H1 (cell line): ENCODE data around the gene WNT3A. TPM values are rescaled to one million over a fixed set of nuclear protein-coding genes. Genes with fewer than 3 reads are reported as not detected.

Experiments
- CTCF ChIA-PET: fragments of 300-600 bp; sonication (Branson Sonifier 250); formaldehyde crosslinking; loops from one replicate; lab custom pipeline; 2021; ENCODE audit not compliant: partially characterized antibody; lab: Charles Lee
- POLR2A ChIA-PET: fragments of 300-600 bp; sonication (Branson Sonifier 250); formaldehyde crosslinking; loops from one replicate; lab custom pipeline; 2021; ENCODE audit warnings: inconsistent platforms; ENCODE audit not compliant: partially characterized antibody; lab: Charles Lee
- DNase-seq, 2 experiments: peaks; one replicate each; pipeline versions ENCODE4 v3.0.0 to v3.0.0-alpha.2; 2010 to 2022; ENCODE audit warnings: low spot score in 2 of 2, low read depth in 1 of 2, mixed read lengths in 1 of 2
- FAIRE-seq: peaks from 2 replicates; lab custom pipeline; 2011; peaks lifted over from hg19 to GRCh38; lab: Jason Lieb, UNC
- H2AFZ ChIP-seq: 2 replicates; pipeline ENCODE4 v1.8.1; 2012; ENCODE audit warnings: low read length, inconsistent platforms
- H2AK5ac ChIP-seq: 2 replicates; pipeline ENCODE4 v1.6.1; 2013; ENCODE audit warnings: low read depth, low read length
- H2BK120ac ChIP-seq: replicated peaks from 2 replicates; pipeline ENCODE3; 2013; ENCODE audit warnings: low read depth, low read length, inconsistent platforms
- H2BK12ac ChIP-seq: 2 replicates; pipeline ENCODE4 v1.6.1; 2013; ENCODE audit warnings: low read depth, low read length
- H2BK15ac ChIP-seq: 2 replicates; pipeline ENCODE4 v1.6.1; 2013; ENCODE audit warnings: low read length
- H2BK20ac ChIP-seq: 2 replicates; pipeline ENCODE4 v1.6.1; 2013; ENCODE audit warnings: low read length
- H2BK5ac ChIP-seq: 2 replicates; pipeline ENCODE4 v1.6.1; 2013; ENCODE audit warnings: low read depth, low read length
- H3K14ac ChIP-seq: 2 replicates; pipeline ENCODE4 v1.6.1; 2013; ENCODE audit warnings: inconsistent platforms; ENCODE audit not compliant: insufficient read length
- H3K18ac ChIP-seq: 2 replicates; pipeline ENCODE4 v1.6.1; 2013; ENCODE audit warnings: low read length; ENCODE audit errors: extremely low read depth
- H3K23ac ChIP-seq: 2 replicates; pipeline ENCODE4 v1.6.1; 2013; ENCODE audit warnings: inconsistent platforms; ENCODE audit not compliant: insufficient read length
- H3K23me2 ChIP-seq: 2 replicates; pipeline ENCODE4 v1.6.1; 2013; ENCODE audit warnings: low read depth, low read length
- H3K27ac ChIP-seq: 2 replicates; pipeline ENCODE4 v1.6.1; 2011; ENCODE audit warnings: low read depth, low read length, inconsistent platforms
- H3K27me3 ChIP-seq, 4 experiments: replicated peaks in 1 of 4; 1 replicate in 1 of 4; 2 replicates in 3 of 4; pipeline versions ENCODE4 v1.6.1 to v1.8.1; 2011 to 2013; ENCODE audit warnings: low read length in 3 of 4, mild to moderate bottlenecking in 3 of 4, inconsistent platforms in 2 of 4, mixed read lengths in 2 of 4, moderate library complexity in 1 of 4; ENCODE audit not compliant: control insufficient read depth in 3 of 4, insufficient read depth in 3 of 4; ENCODE audit errors: extremely low read depth in 1 of 4
- H3K36me3 ChIP-seq, 4 experiments: 2 replicates each; pipeline versions ENCODE4 v1.6.1 to v1.8.1; 2011 to 2013; ENCODE audit warnings: mild to moderate bottlenecking in 4 of 4, low read length in 3 of 4, moderate library complexity in 2 of 4, control low read depth in 1 of 4, inconsistent platforms in 1 of 4; ENCODE audit not compliant: insufficient read depth in 4 of 4, control insufficient read depth in 2 of 4
- H3K4ac ChIP-seq: replicated peaks from 2 replicates; pipeline ENCODE3; 2013; ENCODE audit warnings: low read length, low read depth, mixed read lengths, inconsistent platforms; ENCODE audit not compliant: insufficient read length
- H3K4me1 ChIP-seq, 4 experiments: replicated peaks in 1 of 4; 1 replicate in 1 of 4; 2 replicates in 3 of 4; pipeline versions ENCODE4 v1.6.1 to v1.8.1; 2011 to 2013; ENCODE audit warnings: low read length in 3 of 4, inconsistent platforms in 2 of 4, mixed read lengths in 1 of 4; ENCODE audit not compliant: insufficient read depth in 4 of 4, control insufficient read depth in 3 of 4
- H3K4me2 ChIP-seq, 2 experiments: 2 replicates each; pipeline versions ENCODE4 v1.6.1 to v1.8.1; 2011 to 2013; ENCODE audit warnings: low read depth in 2 of 2, low read length in 2 of 2, control low read depth in 1 of 2, inconsistent platforms in 1 of 2, mild to moderate bottlenecking in 1 of 2; ENCODE audit not compliant: insufficient read depth in 1 of 2
- H3K4me3 ChIP-seq, 4 experiments: fragments of 200-600, 300-600 bp in 1 of 4; sonication (generic), shearing (Covaris generic), sonication (Bioruptor Twin) in 1 of 4; 2 replicates each; pipeline versions ENCODE4 v1.5.1 to v1.8.1; 2011 to 2016; ENCODE audit warnings: low read length in 4 of 4, low read depth in 3 of 4, control low read depth in 2 of 4, inconsistent platforms in 2 of 4, mild to moderate bottlenecking in 2 of 4, mixed read lengths in 1 of 4, moderate library complexity in 1 of 4; ENCODE audit not compliant: insufficient read depth in 2 of 4; ENCODE audit errors: extremely low read depth in 1 of 4
- H3K56ac ChIP-seq: replicated peaks from 2 replicates; pipeline ENCODE3; 2013; ENCODE audit warnings: low read depth, mild to moderate bottlenecking, mixed read lengths, low read length, inconsistent platforms; ENCODE audit not compliant: insufficient read length
- H3K79me1 ChIP-seq: 2 replicates; pipeline ENCODE4 v1.6.1; 2013; ENCODE audit warnings: low read depth, low read length, control low read depth
- H3K79me2 ChIP-seq, 2 experiments: 2 replicates each; pipeline versions ENCODE4 v1.6.1 to v1.8.1; 2012 to 2013; ENCODE audit warnings: low read length in 2 of 2, mild to moderate bottlenecking in 2 of 2, inconsistent platforms in 1 of 2; ENCODE audit not compliant: insufficient read depth in 2 of 2, control insufficient read depth in 1 of 2
- H3K9ac ChIP-seq, 4 experiments: replicated peaks in 1 of 4; 1 replicate in 1 of 4; 2 replicates in 3 of 4; pipeline versions ENCODE4 v1.6.1 to v1.8.1; 2011 to 2013; ENCODE audit warnings: low read depth in 3 of 4, low read length in 3 of 4, control low read depth in 2 of 4, mild to moderate bottlenecking in 2 of 4, moderate library complexity in 2 of 4, inconsistent platforms in 1 of 4; ENCODE audit errors: extremely low read depth in 1 of 4
- H3K9me3 ChIP-seq, 2 experiments: 2 replicates each; pipeline versions ENCODE4 v1.6.1 to v1.8.1; 2012 to 2013; ENCODE audit warnings: mild to moderate bottlenecking in 2 of 2, moderate library complexity in 2 of 2, control low read depth in 1 of 2, inconsistent platforms in 1 of 2, low read depth in 1 of 2, low read length in 1 of 2, mixed read lengths in 1 of 2; ENCODE audit not compliant: insufficient read depth in 2 of 2
- H4K20me1 ChIP-seq, 2 experiments: replicated peaks in 1 of 2; 2 replicates each; pipeline versions ENCODE3 to v1.8.1; 2011 to 2013; ENCODE audit warnings: inconsistent platforms in 2 of 2, low read length in 2 of 2, mild to moderate bottlenecking in 1 of 2; ENCODE audit not compliant: insufficient read depth in 2 of 2, control insufficient read depth in 1 of 2
- H4K5ac ChIP-seq: 2 replicates; pipeline ENCODE4 v1.6.1; 2013; ENCODE audit warnings: low read length, low read depth, mixed read lengths, inconsistent platforms; ENCODE audit not compliant: insufficient read length
- H4K8ac ChIP-seq: 2 replicates; pipeline ENCODE4 v1.8.0; 2013; ENCODE audit warnings: mild to moderate bottlenecking, moderate library complexity, low read length, inconsistent platforms; ENCODE audit not compliant: insufficient read depth; ENCODE audit errors: extremely low read depth
- H4K91ac ChIP-seq: replicated peaks from 2 replicates; pipeline ENCODE3; 2013; ENCODE audit warnings: low read length, mixed read lengths, inconsistent platforms; ENCODE audit not compliant: insufficient read length
- ASH2L ChIP-seq: fragments of 200-600, 300-600 bp; sonication (generic); IDR thresholded peaks from one replicate; pipeline ENCODE4 v1.7.1; 2017; ENCODE audit warnings: low read length
- BCL11A ChIP-seq, 2 experiments: IDR thresholded peaks; one replicate each; pipeline ENCODE4 v1.6.1; 2011; ENCODE audit warnings: low read depth in 2 of 2, low read length in 2 of 2, mild to moderate bottlenecking in 2 of 2
- CHD1 ChIP-seq: IDR thresholded peaks from 2 replicates; pipeline ENCODE4 v1.6.1; 2012; ENCODE audit warnings: low read depth, low read length, improper control_type of control experiment
- CTBP2 ChIP-seq: IDR thresholded peaks from 2 replicates; pipeline ENCODE4 v1.7.0; 2011; ENCODE audit warnings: borderline replicate concordance, mild to moderate bottlenecking, moderate library complexity, mixed read lengths, low read length; ENCODE audit not compliant: insufficient read depth, insufficient read length
- PHF8 ChIP-seq: fragments of 200-600 bp; sonication (generic); conservative IDR thresholded peaks from 2 replicates; pipeline ENCODE4 v1.7.1; 2012; ENCODE audit warnings: low read depth, mild to moderate bottlenecking, inconsistent platforms, low read length, moderate library complexity
- RNF2 ChIP-seq: fragments of 200-900, 300-1000 bp; sonication (generic); IDR thresholded peaks from 2 replicates; pipeline ENCODE4 v1.7.1; 2016; ENCODE audit warnings: borderline replicate concordance, low read depth, mild to moderate bottlenecking, antibody characterized with exemption, low read length; ENCODE audit not compliant: poor library complexity, severe bottlenecking; ENCODE audit errors: missing control alignments
- SIRT6 ChIP-seq: IDR thresholded peaks from one replicate; pipeline ENCODE4 v1.7.1; 2012; ENCODE audit warnings: low read length, inconsistent platforms
- SIX5 ChIP-seq: IDR thresholded peaks from 2 replicates; pipeline ENCODE4 v1.6.1; 2011; ENCODE audit warnings: mild to moderate bottlenecking, low read depth, low read length
- SP1 ChIP-seq: IDR thresholded peaks from 2 replicates; pipeline ENCODE4 v1.6.1; 2011; ENCODE audit warnings: low read depth, low read length
- SP2 ChIP-seq: IDR thresholded peaks from 2 replicates; pipeline ENCODE4 v1.6.1; 2012; ENCODE audit warnings: mild to moderate bottlenecking, low read length, inconsistent platforms
- SRF ChIP-seq: IDR thresholded peaks from 2 replicates; pipeline ENCODE4 v1.6.1; 2011; ENCODE audit warnings: mild to moderate bottlenecking, low read depth, low read length, moderate library complexity
- WGBS, 2 experiments: shearing (Covaris generic) in 1 of 2; methylation state at CpG; one replicate each; pipeline versions ENCODE4 v1.1.6 to v1.1.7; 2013 to 2015; ENCODE audit warnings: low lambda C conversion rate in 2 of 2, mixed read lengths in 2 of 2, inconsistent platforms in 1 of 2, low coverage in 1 of 2, missing lambda C conversion rate in 1 of 2; ENCODE audit not compliant: insufficient replicate concordance in 2 of 2, insufficient coverage in 1 of 2, insufficient read length in 1 of 2; ENCODE audit errors: extremely low coverage in 1 of 2, missing lambda C conversion rate in 1 of 2; 5-methylcytosine and 5-hydroxymethylcytosine counted together
- polyA plus RNA-seq, 7 experiments: library from polyadenylated mRNA; depleted of rRNA in 3 of 7; stranded (reverse) in 5 of 7; unstranded in 2 of 7; fragments of >200 nt in 5 of 7; fragments of 200-250 nt in 2 of 7; gene quantifications; 1 replicate in 5 of 7; 2 replicates in 1 of 7; 4 replicates in 1 of 7; pipeline versions ENCODE4 v1.2.1 to v1.2.3, GENCODE V29; 2011 to 2013; ENCODE audit warnings: missing spikeins in 2 of 7, mixed read lengths in 2 of 7
- total RNA-seq: library from RNA; stranded (reverse); fragmentation: NEBNext Ultra II Directional; extraction: Animal tissue kit (Norgen Biotek cat#: 25700); gene quantifications from 2 replicates; pipeline ENCODE4 v1.2.1, GENCODE V29; 2021

The WNT3A gene
- total and polyA plus RNA-seq, 2 of the 8 experiments (the other 6 are each of a cell fraction or from before 2014, with no cell fraction given) = 0.08 to 0.19 TPM

- no peak overlapping the region for H2BK12ac ChIP-seq
- H2BK5ac ChIP-seq = no peak overlapping the region
- no peak overlapping the region for H4K5ac ChIP-seq
- H3K9me3 ChIP-seq = peaks cover 0 to 3% of the 10 kb centered on the region in 2 experiments; a peak in 1 of 4 replicates
- no peak overlapping the region for H3K14ac ChIP-seq
- H2AFZ ChIP-seq = no peak overlapping the region
- H3K23ac ChIP-seq = no peak overlapping the region
- no peaks in the 10 kb centered on the region for H4K20me1 ChIP-seq
- no peak overlapping the region for H4K8ac ChIP-seq
- no peak overlapping the region for H3K27ac ChIP-seq
- FAIRE-seq (no peak), DNase-seq (no peak)
- POLR2A ChIA-PET = no interaction called here
- no peak overlapping the region for H4K91ac ChIP-seq
- H3K18ac ChIP-seq = no peak overlapping the region
- H3K9ac ChIP-seq = no peak overlapping the region
- 68% methylated on average over 1 of the region's 1 CpG; no CpG with 5 or more reads in 1 of the 2 experiments for WGBS, 2 experiments
- H2BK20ac ChIP-seq = no peak overlapping the region
- H3K4me2 ChIP-seq = no peak overlapping the region
- no peaks in the 10 kb centered on the region for H3K36me3 ChIP-seq
- no peaks in the 10 kb centered on the region for H3K79me1 ChIP-seq
- CTCF ChIA-PET = interaction anchor here (0.8 to 11.6 kb wide), 5 partner anchors 9 to 156 kb away, joined by 3 to 197 read pairs (median 3); partner anchors contain the start of gene WNT3A
- TF ChIP-seq ASH2L (no peak), SP2 (no peak), PHF8 (no peak), CHD1 (no peak), SIX5 (no peak), SRF (no peak), SP1 (no peak), BCL11A (IDR thresholded peaks at IDR 0.05; ENCODE audit: low read depth in 2 of 2, low read length in 2 of 2) (no peak), CTBP2 (no peak), RNF2 (no peak), SIRT6 (no peak)
- no peaks in the 10 kb centered on the region for H3K79me2 ChIP-seq
- no peak overlapping the region for H3K56ac ChIP-seq
- no peak overlapping the region for H3K4ac ChIP-seq
- no peak overlapping the region for H2AK5ac ChIP-seq
- H3K27me3 ChIP-seq = peaks cover 0 to 21% (median 9%) of the 10 kb centered on the region in 4 experiments; a peak in 5 of 7 replicates
- H3K4me3 ChIP-seq = no peak overlapping the region
- no peaks in the 10 kb centered on the region for H3K4me1 ChIP-seq
- no peak overlapping the region for H2BK15ac ChIP-seq
- H2BK120ac ChIP-seq = no peak overlapping the region
- no peaks in the 10 kb centered on the region for H3K23me2 ChIP-seq
Measured at GRCh38 chr1:227996187-227996950, 10.4 kb upstream of the WNT3A start.
